ENCODE data around the gene ASXL1. TPM values are rescaled to one million over a fixed set of nuclear protein-coding genes. Genes with fewer than 3 reads are reported as not detected.
A peak's percentile ranks its signal among the peaks of the same experiment; 100 is the strongest.
"Not testable (repeated sequence)": the region's sequence is repeated elsewhere in the genome, so short reads cannot be mapped to it uniquely, and the experiment has no call there.

ASXL1 gene
- 30.7 and 38.5 TPM in 2 replicates for total RNA-seq

DNA sequence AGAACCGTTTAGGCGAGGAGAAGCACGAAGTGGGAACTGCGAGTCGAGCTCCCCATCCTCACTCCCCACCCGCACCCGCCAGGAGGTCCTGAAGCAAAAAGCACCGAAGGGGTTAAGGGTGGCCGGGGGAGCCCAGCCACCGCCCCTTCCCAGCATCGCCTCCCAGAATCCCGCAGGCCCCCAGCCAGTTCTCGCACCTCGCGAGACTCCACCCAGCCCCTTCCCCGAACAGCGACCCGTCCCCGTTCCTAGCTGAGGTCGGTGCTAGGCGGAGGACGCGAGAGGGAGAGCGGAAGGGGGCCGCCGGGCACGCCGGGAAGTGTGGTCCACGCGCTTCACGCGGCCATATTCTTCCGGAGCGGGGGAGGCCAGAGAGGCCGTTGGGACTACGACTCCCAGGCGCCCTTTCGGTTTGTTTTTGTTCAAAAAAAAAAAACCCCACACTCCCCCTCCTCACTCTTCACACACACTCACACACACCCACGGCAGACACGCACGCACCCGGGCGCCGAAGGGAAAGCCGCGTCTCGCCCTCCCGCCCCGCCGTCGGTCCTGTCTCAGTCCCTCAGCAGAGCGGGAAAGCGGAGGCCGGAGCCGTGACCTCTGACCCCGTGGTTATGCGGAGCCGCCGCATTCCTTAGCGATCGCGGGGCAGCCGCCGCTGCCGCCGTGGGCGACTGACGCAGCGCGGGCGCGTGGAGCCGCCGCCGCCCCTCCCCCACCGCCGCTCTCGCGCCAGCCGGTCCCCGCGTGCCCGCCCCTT, at the start of gene ASXL1:
Gene ASXL1, plus strand, starts transcription at position 463 of the 763 bp plus-strand sequence. CDS start 445 bp downstream, outside the sequence.
- DNase-seq (ENCODE audit: low read depth, low spot score) = peak; percentile 90

DNA sequence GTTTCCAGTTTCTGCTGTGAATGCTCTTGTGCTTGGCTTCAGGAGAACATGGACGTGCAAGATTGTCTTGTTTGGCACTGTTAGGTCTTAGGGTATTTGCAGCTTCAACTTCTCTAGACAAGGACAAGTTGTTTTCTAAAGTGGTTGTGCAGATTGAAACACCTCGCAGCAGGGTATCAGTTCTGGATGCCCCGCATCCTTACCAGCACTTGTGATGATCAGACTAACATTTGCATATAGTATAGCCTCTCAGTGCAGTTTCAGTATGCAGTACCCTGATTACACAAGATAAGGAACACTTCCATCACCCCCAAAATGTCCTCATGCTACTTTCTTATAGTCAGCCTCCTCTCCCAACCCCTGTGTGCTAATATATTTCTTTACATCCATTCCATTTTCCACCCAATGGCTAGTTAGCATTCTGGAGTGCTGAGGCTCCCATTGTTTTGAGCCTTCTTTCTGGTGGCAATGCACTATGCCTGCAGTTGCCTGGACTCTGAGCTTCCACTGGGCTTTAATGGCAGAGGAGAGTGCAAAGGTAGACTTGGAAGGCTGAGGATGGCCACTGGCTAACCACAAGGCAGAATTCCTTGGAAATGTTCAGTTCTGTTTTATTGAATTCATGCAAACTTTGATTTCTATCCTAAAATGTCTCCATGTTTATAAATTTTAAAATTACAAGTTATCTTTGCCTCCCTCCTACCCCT, 45.3 kb upstream of the ASXL1 start:
- no peak for DNase-seq (ENCODE audit: low read depth, low spot score)

GRCh38 chr20:32314768-32315167, 43.4 kb upstream of the ASXL1 start:
- no peak for DNase-seq (ENCODE audit: low read depth, low spot score)

DNA sequence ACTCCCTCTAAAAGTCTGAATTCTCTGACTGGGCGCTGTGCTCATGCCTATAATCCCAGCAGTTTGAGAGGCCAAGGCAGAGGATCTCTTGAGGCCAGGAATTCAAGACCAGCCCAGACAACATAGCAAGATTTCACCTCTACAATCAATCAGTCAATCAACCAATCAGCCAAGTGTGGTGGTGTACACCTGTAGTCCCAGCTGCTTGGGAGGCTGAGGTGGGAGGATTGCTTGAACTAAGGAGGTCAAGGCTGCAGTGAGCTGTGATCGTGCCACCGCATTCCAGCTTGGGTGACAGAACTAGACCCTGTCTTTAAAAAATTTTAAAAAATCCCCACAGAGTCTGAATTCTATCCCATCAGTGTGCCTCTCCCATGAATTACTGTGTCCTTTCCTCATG, 42.7 kb upstream of the ASXL1 start:
- no peak for DNase-seq (ENCODE audit: low read depth, low spot score)

DNA sequence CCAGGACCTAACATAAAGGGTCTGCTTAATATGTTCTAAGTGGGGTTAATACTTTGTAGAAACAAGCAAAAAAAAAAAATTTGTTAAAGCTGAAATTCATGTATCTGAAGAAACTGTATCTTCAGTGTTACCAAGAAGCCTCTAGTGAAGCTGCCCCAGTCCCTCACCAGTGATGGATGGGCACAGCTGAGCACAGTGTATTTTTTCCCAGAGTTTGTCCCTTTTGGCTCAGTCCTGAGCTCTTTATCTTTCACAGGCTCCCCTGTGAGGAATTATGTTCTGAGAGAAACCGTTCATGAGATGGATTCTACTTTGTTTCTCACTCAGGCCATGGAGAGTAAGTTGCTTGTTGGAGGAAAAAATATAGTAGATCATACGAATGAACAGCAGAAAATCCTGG, 42.2 kb upstream of the ASXL1 start:
- no peak for DNase-seq (ENCODE audit: low read depth, low spot score)

DNA sequence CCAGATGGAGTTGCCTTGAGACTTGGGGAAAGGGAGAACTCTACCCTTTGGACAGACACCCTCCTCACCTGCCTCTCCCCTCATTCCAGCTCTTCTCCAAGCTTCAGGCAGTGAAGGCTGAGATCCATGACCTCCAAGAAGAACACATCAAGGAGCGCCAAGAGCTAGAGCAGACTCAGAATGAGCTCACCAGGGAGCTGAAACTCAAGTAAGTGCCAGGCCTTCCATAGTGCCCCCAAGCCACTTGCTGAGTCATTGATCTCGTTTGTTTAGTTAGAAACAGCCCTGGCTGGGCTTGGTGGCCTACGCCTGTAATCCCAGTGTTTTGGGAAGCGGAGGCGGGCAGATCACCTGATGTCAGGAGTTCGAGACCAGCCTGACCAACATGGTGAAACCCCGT, 41.5 kb upstream of the ASXL1 start:
- no peak for DNase-seq (ENCODE audit: low read depth, low spot score)

DNA sequence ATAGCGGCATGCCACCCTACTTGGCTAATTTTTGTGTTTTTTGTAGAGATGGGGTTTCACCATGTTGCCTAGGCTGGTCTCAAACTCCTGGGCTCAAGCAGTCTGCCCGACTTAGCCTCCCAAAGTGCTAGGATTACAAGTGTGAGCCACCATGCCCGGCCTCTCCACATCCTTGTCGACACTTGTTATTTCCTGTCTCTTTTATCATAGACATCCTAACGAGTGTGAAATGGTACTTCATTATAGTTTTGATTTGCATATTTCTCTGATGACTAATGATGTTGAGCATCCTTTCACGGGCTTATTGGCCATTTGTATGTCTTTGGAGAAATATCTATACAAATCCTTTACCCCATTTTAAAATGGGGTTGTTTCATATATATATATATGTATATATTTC, 39.0 kb upstream of the ASXL1 start:
- no peak for DNase-seq (ENCODE audit: low read depth, low spot score)

- DNase-seq (ENCODE audit: low read depth, low spot score) = no peak
Observed at GRCh38 chr20:32320305-32320704, 37.8 kb upstream of the ASXL1 start.

- no peak for DNase-seq (ENCODE audit: low read depth, low spot score)
Observed at GRCh38 chr20:32321390-32321789, 36.7 kb upstream of the ASXL1 start.

- not testable (repeated sequence) for DNase-seq (ENCODE audit: low read depth, low spot score)
Observed at GRCh38 chr20:32322260-32322659, 35.9 kb upstream of the ASXL1 start.

DNA sequence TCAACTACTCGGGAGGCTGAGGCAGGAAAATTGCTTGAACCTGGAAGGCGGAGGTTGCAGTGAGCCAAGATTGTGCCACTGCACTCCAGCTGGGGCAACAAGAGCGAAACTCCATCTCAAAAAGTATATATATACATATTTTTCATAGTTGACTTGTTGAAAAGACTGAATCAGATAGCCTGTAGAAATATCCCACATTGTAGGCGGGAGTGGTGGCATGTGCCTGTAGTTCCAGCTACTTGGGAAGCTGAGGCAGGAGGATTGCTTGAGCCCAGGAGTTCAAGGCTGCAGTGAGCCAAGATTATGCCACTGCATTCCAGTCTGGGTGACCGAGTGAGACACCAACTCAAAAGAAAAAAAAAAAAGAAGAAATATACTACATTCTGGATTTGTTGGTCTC, 34.4 kb upstream of the ASXL1 start:
- not testable (repeated sequence) for DNase-seq (ENCODE audit: low read depth, low spot score)

DNA sequence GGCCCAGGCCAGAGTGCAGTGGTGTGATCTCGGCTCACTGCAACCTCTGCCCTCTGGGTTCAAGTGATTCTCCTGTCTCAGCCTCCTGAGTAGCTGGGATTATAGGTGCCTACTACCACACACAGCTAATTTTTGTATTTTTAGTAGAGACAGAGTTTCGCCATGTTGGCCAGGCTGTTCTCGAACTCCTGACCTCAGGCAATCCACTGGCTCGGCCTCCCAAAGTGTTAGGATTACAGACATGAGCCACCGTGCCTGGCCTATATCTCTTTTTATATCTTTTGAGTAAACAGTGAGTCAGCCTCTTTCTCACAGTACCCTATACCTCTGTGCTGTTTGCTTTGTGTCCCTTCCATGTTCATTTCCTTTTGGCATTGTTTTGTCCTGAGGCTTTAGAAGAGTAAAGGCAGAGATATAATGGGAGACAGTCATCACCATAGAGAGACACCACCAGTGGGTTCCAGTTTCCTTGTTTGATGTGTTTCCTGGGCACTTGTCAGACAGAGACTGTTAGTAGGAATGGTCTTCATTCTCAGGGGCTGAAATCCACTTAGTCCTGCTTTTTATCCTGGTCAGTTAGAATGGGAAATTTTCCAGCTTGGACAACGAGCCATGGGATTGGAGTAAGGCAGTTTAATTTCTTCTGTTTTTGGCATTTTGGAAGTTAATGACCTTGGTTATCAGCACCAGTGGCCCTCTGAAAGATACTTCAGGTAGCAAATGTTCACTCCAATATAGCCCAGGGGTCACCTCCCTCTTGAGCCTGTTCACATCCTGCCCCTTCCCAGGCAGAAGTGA, 32.2 kb upstream of the ASXL1 start:
- peak; percentile 58 for DNase-seq (ENCODE audit: low read depth, low spot score)

DNA sequence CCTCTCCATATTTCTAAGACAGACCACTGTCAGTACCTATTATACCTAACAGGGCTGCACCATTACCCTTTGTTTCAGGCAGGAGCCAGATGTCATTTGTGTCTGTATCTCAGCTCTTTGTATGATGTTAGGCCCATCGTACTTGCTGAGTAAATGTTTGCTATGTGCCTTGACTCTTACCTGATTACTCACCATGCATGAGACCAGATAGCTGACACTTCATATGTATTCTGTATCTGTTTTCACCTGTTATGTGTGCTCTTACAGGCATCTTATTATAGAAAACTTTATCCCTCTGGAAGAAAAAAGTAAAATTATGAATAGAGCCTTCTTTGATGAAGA, 31.7 kb upstream of the ASXL1 start:
- DNase-seq (ENCODE audit: low read depth, low spot score) = no peak

DNA sequence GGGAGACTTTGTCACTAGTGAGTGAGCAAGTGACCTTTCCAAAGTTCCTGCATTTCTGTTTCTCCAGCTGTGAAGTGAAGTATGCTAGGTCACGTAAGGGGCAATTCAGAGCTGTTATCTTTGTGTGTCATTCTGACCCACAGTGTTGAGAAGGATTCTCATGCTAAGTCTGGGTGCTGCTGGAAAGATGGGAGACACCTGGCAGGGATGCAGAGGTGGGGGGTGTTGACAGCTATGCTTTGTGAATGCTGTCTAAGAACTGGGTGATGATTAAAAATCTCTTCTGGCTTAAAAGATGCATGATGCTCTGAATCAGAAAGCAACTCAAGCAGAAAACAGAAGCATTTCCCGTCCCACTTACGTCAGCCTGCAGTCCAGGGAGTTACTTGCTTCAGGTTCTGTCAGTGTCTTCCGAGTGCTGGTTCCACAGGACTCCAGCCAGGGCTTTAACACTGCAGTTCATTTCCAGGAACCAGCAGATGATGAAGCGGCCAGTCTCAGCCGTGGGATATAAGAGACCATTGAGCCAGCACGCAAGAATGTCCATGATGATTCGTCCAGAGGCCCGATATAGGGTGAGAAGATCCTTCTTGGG, 30.9 kb upstream of the ASXL1 start:
- DNase-seq (ENCODE audit: low read depth, low spot score) = no peak

- DNase-seq (ENCODE audit: low read depth, low spot score) = no peak
Observed at GRCh38 chr20:32329817-32330554, 28.1 kb upstream of the ASXL1 start.

- no peak for DNase-seq (ENCODE audit: low read depth, low spot score)
Observed at GRCh38 chr20:32330555-32330897, 27.6 kb upstream of the ASXL1 start.

DNA sequence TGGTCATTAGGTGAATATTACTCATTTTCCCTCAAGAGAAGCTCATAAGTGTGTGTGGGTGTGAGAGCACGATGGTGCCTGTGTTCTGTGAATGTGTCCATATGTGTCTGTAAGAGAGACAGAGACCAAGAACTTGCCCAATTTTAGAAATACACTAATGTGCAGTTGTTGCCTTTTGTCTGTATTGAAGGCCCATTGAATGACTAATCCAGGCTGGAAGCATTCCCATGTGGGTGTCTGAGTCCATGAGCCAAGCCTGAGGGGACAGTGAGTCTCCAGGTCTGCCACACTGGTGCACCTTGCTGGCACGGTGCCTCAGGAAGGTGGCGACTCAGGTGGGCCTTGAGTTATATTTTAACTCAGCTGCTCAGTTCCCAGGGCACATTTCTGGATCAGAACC, 25.5 kb upstream of the ASXL1 start:
- DNase-seq (ENCODE audit: low read depth, low spot score) = no peak

GRCh38 chr20:32333181-32333987, 24.7 kb upstream of the ASXL1 start:
- no peak for DNase-seq (ENCODE audit: low read depth, low spot score)

DNA sequence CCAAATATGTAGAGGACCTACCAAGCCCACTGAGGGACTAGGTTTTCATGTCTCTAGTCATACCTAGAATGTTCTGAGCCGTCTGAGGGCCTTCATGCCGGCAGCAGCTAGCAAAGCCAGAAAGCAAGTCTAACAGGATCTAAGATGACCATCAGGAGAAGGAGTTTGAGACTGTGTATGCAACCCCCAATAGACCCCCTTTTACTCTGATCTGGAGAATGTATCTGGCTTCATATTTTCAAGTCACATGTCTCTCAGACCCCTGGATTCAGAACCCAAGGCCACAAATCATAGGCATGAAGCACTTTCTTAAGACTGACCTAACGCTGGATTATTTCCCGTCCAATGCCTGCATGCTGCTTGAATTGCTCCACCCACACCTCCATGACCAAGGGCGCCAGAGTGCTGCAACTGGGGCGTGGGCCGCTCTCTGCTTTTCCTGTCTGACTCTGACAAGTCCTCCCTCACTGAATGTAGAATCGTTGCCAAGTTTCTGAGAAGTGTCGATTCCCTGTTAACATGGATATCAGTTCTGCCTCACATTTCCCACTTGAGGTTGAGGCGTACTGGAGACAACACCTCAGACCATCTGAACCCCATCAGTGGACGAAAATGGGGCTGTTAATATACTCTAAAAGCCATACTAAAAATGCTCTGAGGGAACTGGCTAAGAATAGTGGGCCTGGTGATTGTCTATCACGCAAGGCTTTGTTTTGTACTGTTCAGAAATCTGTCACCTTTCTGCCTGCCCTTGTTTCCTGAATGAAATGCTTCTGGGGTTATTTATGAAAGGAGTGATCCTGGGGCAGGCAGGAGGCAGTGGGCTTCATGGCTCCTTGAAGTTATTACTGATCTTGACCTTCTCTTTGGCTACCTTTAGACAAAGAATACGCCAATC, 23.9 kb upstream of the ASXL1 start:
- DNase-seq (ENCODE audit: low read depth, low spot score) = peak; percentile 55

Data from pulmonary artery endothelial cell (primary cell).